ENCODE measurements around the gene TMPRSS9. TPM values are rescaled to one million over a fixed set of nuclear protein-coding genes. Genes with fewer than 3 reads are reported as not detected.
"Not testable (repeated sequence)": the region's sequence is repeated elsewhere in the genome, so short reads cannot be mapped to it uniquely, and the experiment has no call there.

Gene TMPRSS9
- total RNA-seq, 4 donors from 2014 or later: 0.19 TPM; not detected in 3

- Histone ChIP-seq H3K36me3 (peaks cover 4 to 73% (median 6%) of the 10 kb centered on the region in 3 donors), H3K27ac (no peak overlapping the region), H3K9me3 (no peaks in the 10 kb centered on the region), H3K4me3 (no peak overlapping the region), H3K27me3 (no peaks in the 10 kb centered on the region), H3K4me1 (peaks cover 0 to 24% (median 4%) of the 10 kb centered on the region in 3 donors)
- DNase-seq: no peak
- no peak for TF ChIP-seq POLR2A (IDR thresholded peaks at IDR 0.05)
- TF ChIP-seq CTCF (IDR thresholded peaks at IDR 0.05): no peak
- intact Hi-C loops (cut with DNase I): no loop called here
- WGBS, 2 donors: 95 to 100% methylated on average over 2 to 7 of the region's 17 CpGs
Measured at GRCh38 chr19:2345076-2345475, 15.0 kb upstream of the TMPRSS9 start.

- WGBS, 2 donors: 59 to 67% methylated on average over 15 to 23 of the region's 25 CpGs
- TF ChIP-seq POLR2A (IDR thresholded peaks at IDR 0.05): no peak
- TF ChIP-seq CTCF (IDR thresholded peaks at IDR 0.05): no peak
- H3K36me3 ChIP-seq: peaks cover 0 to 73% (median 6%) of the 10 kb centered on the region in 3 donors
- intact Hi-C loops (cut with DNase I): no loop called here
- DNase-seq: no peak
- no peaks in the 10 kb centered on the region for H3K9me3 ChIP-seq
- no peak overlapping the region for H3K4me3 ChIP-seq
- no peaks in the 10 kb centered on the region for H3K27me3 ChIP-seq
- no peak overlapping the region for H3K27ac ChIP-seq
- H3K4me1 ChIP-seq: peaks cover 0 to 21% (median 1%) of the 10 kb centered on the region in 3 donors
Measured at GRCh38 chr19:2345794-2346663, 14.0 kb upstream of the TMPRSS9 start.

GRCh38 chr19:2349818-2350217, 10.2 kb upstream of the TMPRSS9 start:
- H3K9me3 ChIP-seq; intact Hi-C loops (cut with DNase I); DNase-seq; H3K27me3 ChIP-seq; H3K27ac ChIP-seq; H3K4me3 ChIP-seq; H3K4me1 ChIP-seq: not testable (repeated sequence)
- 92% methylated on average over 24 of the region's 24 CpGs for WGBS, 2 donors
- H3K36me3 ChIP-seq: peaks cover 10 to 75% (median 18%) of the 10 kb centered on the region in 3 donors

- WGBS, 2 donors: 88 to 100% methylated on average over 11 to 12 of the region's 16 CpGs
- DNase-seq: no peak
- Histone ChIP-seq H3K4me3 (no peak overlapping the region), H3K27me3 (no peaks in the 10 kb centered on the region), H3K4me1 (peaks cover 0 to 6% (median 0%) of the 10 kb centered on the region in 3 donors), H3K36me3 (peaks cover 10 to 75% (median 18%) of the 10 kb centered on the region in 3 donors), H3K27ac (no peak overlapping the region), H3K9me3 (no peaks in the 10 kb centered on the region)
- intact Hi-C loops (cut with DNase I): no loop called here
- TF ChIP-seq CTCF (IDR thresholded peaks at IDR 0.05): no peak
- TF ChIP-seq POLR2A (IDR thresholded peaks at IDR 0.05): no peak
Measured at GRCh38 chr19:2350656-2351055, 9.4 kb upstream of the TMPRSS9 start.

- Histone ChIP-seq H3K27ac (no peak overlapping the region), H3K4me1 (no peaks in the 10 kb centered on the region), H3K9me3 (no peaks in the 10 kb centered on the region), H3K36me3 (peaks cover 10 to 69% (median 18%) of the 10 kb centered on the region in 3 donors), H3K27me3 (no peaks in the 10 kb centered on the region), H3K4me3 (no peak overlapping the region)
- no peak for TF ChIP-seq POLR2A (IDR thresholded peaks at IDR 0.05)
- no peak for TF ChIP-seq CTCF (IDR thresholded peaks at IDR 0.05)
- no peak for DNase-seq
- WGBS, 2 donors: 93% methylated on average over 5 of the region's 28 CpGs; no CpG with 5 or more reads in 1 of the 2 donors
- intact Hi-C loops (cut with DNase I): no loop called here
Measured at GRCh38 chr19:2351591-2351990, 8.5 kb upstream of the TMPRSS9 start.
